ENCODE data around the gene TMSB10.
"Not testable (repeated sequence)": the region's sequence is repeated elsewhere in the genome, so short reads cannot be mapped to it uniquely, and the experiment has no call there.

TMSB10 gene

GRCh38 chr2:84939426-84940087, 34.1 kb downstream of the TMSB10 start:
- no peak for DNase-seq (ENCODE audit: low spot score)

GRCh38 chr2:84940088-84940470, 34.6 kb downstream of the TMSB10 start:
- no peak for DNase-seq (ENCODE audit: low spot score)

GRCh38 chr2:84940831-84941412, 35.5 kb downstream of the TMSB10 start:
- no peak for DNase-seq (ENCODE audit: low spot score)

DNA sequence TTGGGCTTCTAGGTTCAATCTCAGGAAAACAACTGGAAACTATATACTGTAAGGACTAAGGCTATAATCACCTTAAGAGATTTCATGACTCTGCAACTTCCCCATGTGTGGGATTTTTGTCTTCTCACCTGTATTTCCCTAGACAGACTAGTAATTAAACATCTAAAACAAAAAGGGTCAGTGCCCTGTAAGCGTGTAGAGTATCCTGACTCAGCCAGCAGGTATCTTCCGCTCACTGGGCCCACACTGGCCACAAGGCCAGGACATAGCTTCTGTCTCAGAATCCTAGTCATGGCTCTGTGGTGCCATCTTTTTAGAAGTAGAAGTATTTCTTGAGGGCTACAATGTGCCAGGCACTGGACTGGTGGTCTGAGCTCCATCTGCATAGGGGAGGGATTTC, 36.7 kb downstream of the TMSB10 start:
- DNase-seq (ENCODE audit: low spot score) = no peak

GRCh38 chr2:84942964-84943421, 37.5 kb downstream of the TMSB10 start:
- no peak for DNase-seq (ENCODE audit: low spot score)

- no peak for DNase-seq (ENCODE audit: low spot score)
Measured at GRCh38 chr2:84944295-84944909, 38.9 kb downstream of the TMSB10 start.

- not testable (repeated sequence) for DNase-seq (ENCODE audit: low spot score)
Measured at GRCh38 chr2:84945838-84946203, 40.4 kb downstream of the TMSB10 start.

DNA sequence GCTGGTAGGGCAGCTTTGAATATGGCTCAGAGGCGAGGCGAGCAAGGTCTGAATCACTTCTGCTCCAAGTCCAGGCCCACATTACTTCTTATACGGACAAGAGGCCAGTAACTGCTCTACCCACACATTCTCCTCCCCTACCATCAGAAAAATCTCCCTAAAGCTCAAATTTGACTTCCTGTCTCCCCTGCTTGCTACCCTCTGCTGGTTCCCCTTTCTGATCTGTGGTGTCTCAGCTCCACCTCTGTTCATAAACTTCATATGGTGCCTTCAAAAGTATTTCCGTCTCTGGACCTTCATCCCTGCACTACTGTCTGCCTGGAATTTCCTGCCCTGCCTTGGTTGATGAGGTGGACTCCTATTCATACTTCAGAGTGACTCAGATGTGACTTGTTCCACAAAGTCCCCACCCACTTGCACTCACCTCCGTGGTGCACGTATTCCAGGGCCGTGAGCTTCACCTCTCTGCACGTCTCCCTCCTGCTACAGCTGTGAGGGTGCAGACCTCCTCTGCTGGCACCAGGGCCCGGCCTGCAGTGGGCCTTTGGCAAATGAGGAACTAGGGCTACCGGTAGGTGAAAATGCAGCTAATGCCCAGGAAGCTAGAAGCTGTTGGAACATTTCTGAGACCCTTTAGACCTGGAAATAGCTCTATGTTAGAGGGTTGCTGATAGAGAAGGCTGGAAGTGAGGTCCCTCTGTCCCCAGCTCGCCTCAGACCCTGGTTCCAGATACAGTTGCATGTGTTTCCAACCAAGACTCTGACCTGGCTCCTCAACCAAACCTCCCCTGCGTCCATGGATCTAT, 41.0 kb downstream of the TMSB10 start:
- DNase-seq (ENCODE audit: low spot score) = no peak

GRCh38 chr2:84947010-84947593, 41.6 kb downstream of the TMSB10 start:
- no peak for DNase-seq (ENCODE audit: low spot score)

GRCh38 chr2:84953535-84953934, 48.1 kb downstream of the TMSB10 start:
- DNase-seq (ENCODE audit: low spot score) = no peak

DNA sequence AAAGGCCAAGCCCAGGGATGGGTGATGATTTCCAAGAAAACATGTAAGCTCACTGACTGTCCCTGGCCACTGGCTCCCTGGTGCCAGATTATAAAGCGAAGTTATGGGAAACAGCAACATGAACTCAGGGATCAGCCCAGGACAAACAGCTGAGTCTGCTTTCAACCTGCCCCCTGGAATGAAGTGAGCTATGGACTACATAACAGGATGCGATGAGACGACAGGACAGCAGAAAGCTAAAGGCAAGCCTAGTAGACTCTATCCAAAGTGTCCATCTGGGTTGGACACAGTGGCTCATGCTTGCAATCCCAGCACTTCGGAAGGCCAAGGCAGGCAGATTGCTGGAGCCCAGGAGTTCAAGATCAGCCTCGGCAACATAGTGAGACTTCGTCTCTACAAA, 48.9 kb downstream of the TMSB10 start:
- DNase-seq (ENCODE audit: low spot score) = no peak
